ENCODE measurements around the gene TBC1D9B.

Gene TBC1D9B

DNA sequence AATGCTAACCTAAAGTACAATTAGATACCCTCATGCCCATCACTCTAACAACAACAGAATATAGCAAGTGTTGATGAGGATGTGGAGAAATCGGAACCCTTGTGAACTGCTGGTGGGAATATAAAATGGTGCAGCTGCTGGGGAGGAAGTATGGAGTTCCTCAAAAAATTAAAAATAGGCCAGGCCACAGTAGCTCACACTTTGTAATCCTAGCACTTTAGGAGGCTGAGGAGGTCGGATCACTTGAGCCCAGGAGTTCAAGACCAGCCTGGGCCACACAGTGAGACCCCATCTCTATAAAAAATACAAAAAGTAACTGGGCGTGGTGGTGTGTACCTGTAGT lies 31.1 kb downstream of the TBC1D9B start:
- H4K8ac ChIP-seq (ENCODE audit: low read depth, low read length): no peak overlapping the region
- no peak overlapping the region for H3K56ac ChIP-seq (ENCODE audit: low read length)
- H3K4me3 ChIP-seq (ENCODE audit: low read length): no peak overlapping the region
- H2AK5ac ChIP-seq (ENCODE audit: low read length): no peak overlapping the region
- no peaks in the 10 kb centered on the region for H3K79me1 ChIP-seq (ENCODE audit: low read length)
- H2BK120ac ChIP-seq (ENCODE audit: low read depth, low read length): no peak overlapping the region
- no peak for DNase-seq
- no peak overlapping the region for H3K18ac ChIP-seq (ENCODE audit: low read length)
- no CpG with 5 or more reads among the region's 3 CpGs for WGBS (ENCODE audit: extremely low coverage, insufficient coverage, low lambda C conversion rate)
- no peaks in the 10 kb centered on the region for H3K36me3 ChIP-seq (ENCODE audit: control insufficient read depth, insufficient read depth, low read length)
- H3K23ac ChIP-seq (ENCODE audit: low read length): no peak overlapping the region
- H2BK5ac ChIP-seq (ENCODE audit: low read length): no peak overlapping the region
- no peaks in the 10 kb centered on the region for H3K27me3 ChIP-seq (ENCODE audit: insufficient read depth, low read length, poor library complexity)
- H3K4me2 ChIP-seq (ENCODE audit: low read length): no peak overlapping the region
- no peaks in the 10 kb centered on the region for H3K79me2 ChIP-seq (ENCODE audit: control insufficient read depth, insufficient read depth, low read length)
- H3K9ac ChIP-seq (ENCODE audit: low read length): no peak overlapping the region
- H4K5ac ChIP-seq (ENCODE audit: low read length): no peak overlapping the region
- H3K27ac ChIP-seq (ENCODE audit: low read depth, low read length): no peak overlapping the region
- H2BK15ac ChIP-seq (replicated peaks; ENCODE audit: low read depth): no peak overlapping the region
- no peaks in the 10 kb centered on the region for H3K4me1 ChIP-seq (ENCODE audit: control insufficient read depth, low read depth, low read length)
- no peak overlapping the region for H3K4ac ChIP-seq (ENCODE audit: low read depth, low read length)

DNA sequence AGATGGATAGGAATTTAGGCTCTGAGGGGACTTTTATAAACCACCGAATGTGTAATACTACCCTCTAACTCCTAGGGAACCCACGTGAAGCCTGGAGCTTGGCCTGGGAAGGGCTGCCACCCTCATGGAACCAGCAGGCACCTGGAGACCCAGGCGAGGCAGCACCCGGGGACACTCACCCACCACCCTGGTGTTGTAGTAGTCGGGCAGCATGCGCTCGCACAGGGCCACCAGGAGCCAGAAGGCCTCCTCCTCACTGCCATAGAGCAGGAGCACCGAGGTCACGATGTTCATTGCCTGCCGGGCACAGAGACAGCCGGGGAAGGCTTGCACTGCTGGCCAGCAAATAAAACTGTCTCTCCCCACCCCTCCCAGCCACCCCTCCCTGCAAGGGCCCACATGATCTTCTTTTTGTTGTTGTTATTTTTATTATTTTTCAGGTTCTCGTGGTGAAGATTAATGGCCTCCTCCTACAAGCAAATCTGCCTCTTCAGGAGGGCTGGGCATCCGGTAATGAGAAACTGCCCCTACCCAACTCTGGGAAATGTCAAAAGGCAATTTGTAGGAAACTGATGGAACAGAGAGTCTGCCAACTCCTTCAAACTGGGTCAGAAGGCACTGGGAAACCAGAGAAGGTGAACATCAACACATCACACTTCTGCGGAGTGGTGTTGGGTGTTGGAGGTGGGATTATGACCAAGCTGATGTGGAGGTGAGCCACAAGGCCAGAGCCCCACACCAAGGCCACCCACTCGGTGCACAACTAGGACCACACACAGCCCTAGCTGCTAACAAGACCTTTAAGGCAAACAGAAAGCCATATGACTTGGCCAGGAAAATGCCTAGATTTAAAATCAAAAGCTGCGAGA lies 31.7 kb downstream of the TBC1D9B start:
- no CpG with 5 or more reads among the region's 16 CpGs for WGBS (ENCODE audit: extremely low coverage, insufficient coverage, low lambda C conversion rate)
- Histone ChIP-seq H3K4ac (ENCODE audit: low read depth, low read length) (no peak overlapping the region), H3K4me2 (ENCODE audit: low read length) (no peak overlapping the region), H2AK5ac (ENCODE audit: low read length) (no peak overlapping the region), H3K18ac (ENCODE audit: low read length) (no peak overlapping the region), H4K5ac (ENCODE audit: low read length) (no peak overlapping the region), H3K79me1 (ENCODE audit: low read length) (no peaks in the 10 kb centered on the region), H3K36me3 (ENCODE audit: control insufficient read depth, insufficient read depth, low read length) (no peaks in the 10 kb centered on the region), H3K9ac (ENCODE audit: low read length) (no peak overlapping the region), H3K4me3 (ENCODE audit: low read length) (no peak overlapping the region), H2BK120ac (ENCODE audit: low read depth, low read length) (no peak overlapping the region), H3K23ac (ENCODE audit: low read length) (no peak overlapping the region), H2BK5ac (ENCODE audit: low read length) (no peak overlapping the region), H3K56ac (ENCODE audit: low read length) (no peak overlapping the region), H3K79me2 (ENCODE audit: control insufficient read depth, insufficient read depth, low read length) (no peaks in the 10 kb centered on the region), H3K27ac (ENCODE audit: low read depth, low read length) (no peak overlapping the region), H3K4me1 (ENCODE audit: control insufficient read depth, low read depth, low read length) (no peaks in the 10 kb centered on the region), H2BK15ac (replicated peaks; ENCODE audit: low read depth) (no peak overlapping the region), H4K8ac (ENCODE audit: low read depth, low read length) (no peak overlapping the region), H3K27me3 (ENCODE audit: insufficient read depth, low read length, poor library complexity) (no peaks in the 10 kb centered on the region)
- DNase-seq: no peak

DNA sequence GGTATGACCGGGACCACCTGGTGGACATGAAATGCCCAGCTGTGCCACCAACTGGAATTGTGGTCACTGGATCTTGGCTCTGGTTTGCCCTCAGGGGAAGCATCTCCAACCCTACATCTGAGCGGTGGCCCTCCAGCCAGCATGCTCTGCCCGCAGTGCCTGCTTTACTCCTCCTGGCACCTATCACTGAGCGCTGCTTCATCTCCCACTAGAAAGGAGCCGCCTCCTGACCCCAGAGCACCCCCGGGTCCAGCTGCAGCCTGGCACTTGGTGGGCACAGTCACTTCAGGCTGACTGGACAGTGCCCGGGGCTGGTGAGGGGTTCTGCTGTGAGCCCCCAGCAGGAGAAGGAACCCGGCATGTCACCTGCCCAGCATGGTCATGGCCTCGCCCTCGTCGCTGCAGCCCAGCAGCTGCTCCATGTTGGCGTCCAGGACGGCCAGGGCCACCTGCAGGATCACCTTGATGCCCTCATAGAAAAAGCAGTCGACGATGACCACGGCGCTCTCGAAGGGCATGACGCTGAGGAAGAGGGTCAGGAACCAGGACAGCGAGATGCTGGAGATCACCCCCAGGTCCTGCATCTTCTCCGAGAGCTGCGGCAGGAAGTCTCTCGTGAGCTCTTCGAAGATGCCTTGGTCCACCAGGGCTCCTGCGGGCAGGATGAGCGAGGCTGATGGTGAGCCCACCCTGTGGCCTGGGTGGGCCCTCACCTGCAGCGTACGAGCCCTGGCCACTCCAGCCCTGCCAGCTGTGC lies 33.0 kb downstream of the TBC1D9B start:
- no peaks in the 10 kb centered on the region for H3K79me2 ChIP-seq (ENCODE audit: control insufficient read depth, insufficient read depth, low read length)
- no peak overlapping the region for H2AK5ac ChIP-seq (ENCODE audit: low read length)
- H4K5ac ChIP-seq (ENCODE audit: low read length): no peak overlapping the region
- no peak overlapping the region for H3K23ac ChIP-seq (ENCODE audit: low read length)
- no CpG with 5 or more reads among the region's 28 CpGs for WGBS (ENCODE audit: extremely low coverage, insufficient coverage, low lambda C conversion rate)
- no peaks in the 10 kb centered on the region for H3K4me1 ChIP-seq (ENCODE audit: control insufficient read depth, low read depth, low read length)
- no peaks in the 10 kb centered on the region for H3K27me3 ChIP-seq (ENCODE audit: insufficient read depth, low read length, poor library complexity)
- H3K4me3 ChIP-seq (ENCODE audit: low read length): no peak overlapping the region
- no peaks in the 10 kb centered on the region for H3K79me1 ChIP-seq (ENCODE audit: low read length)
- H3K4me2 ChIP-seq (ENCODE audit: low read length): no peak overlapping the region
- H3K4ac ChIP-seq (ENCODE audit: low read depth, low read length): no peak overlapping the region
- no peak for DNase-seq
- H3K36me3 ChIP-seq (ENCODE audit: control insufficient read depth, insufficient read depth, low read length): no peaks in the 10 kb centered on the region
- H3K56ac ChIP-seq (ENCODE audit: low read length): no peak overlapping the region
- H2BK5ac ChIP-seq (ENCODE audit: low read length): no peak overlapping the region
- no peak overlapping the region for H2BK120ac ChIP-seq (ENCODE audit: low read depth, low read length)
- H3K9ac ChIP-seq (ENCODE audit: low read length): no peak overlapping the region
- H2BK15ac ChIP-seq (replicated peaks; ENCODE audit: low read depth): no peak overlapping the region
- no peak overlapping the region for H3K18ac ChIP-seq (ENCODE audit: low read length)
- no peak overlapping the region for H4K8ac ChIP-seq (ENCODE audit: low read depth, low read length)
- no peak overlapping the region for H3K27ac ChIP-seq (ENCODE audit: low read depth, low read length)

DNA sequence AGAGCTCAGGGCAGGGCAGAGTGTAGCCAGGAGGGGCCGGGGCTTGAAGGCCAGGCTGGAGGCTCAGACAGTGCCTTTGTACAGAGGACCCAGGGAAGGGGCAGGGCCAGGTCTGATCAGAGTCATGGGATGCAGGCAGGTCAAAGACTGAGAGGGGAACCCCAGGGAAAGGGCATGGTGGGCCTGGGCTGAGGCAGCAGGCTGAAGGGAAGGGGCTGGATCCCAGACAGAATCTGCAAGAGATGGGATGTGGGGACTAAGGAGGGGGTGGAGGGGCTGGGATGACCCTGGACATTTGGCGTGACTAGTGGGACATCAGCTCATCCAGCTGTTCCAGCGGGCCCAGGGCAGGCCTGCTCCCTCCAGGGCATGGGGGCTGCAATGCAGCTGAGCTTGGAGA lies 33.6 kb downstream of the TBC1D9B start:
- Histone ChIP-seq H2BK5ac (ENCODE audit: low read length) (no peak overlapping the region), H4K8ac (ENCODE audit: low read depth, low read length) (no peak overlapping the region), H3K79me2 (ENCODE audit: control insufficient read depth, insufficient read depth, low read length) (no peaks in the 10 kb centered on the region), H3K23ac (ENCODE audit: low read length) (no peak overlapping the region), H3K4me2 (ENCODE audit: low read length) (no peak overlapping the region), H2BK15ac (replicated peaks; ENCODE audit: low read depth) (no peak overlapping the region), H3K56ac (ENCODE audit: low read length) (no peak overlapping the region), H3K4me1 (ENCODE audit: control insufficient read depth, low read depth, low read length) (no peaks in the 10 kb centered on the region), H2BK120ac (ENCODE audit: low read depth, low read length) (no peak overlapping the region), H3K27ac (ENCODE audit: low read depth, low read length) (no peak overlapping the region), H3K27me3 (ENCODE audit: insufficient read depth, low read length, poor library complexity) (no peaks in the 10 kb centered on the region), H3K4ac (ENCODE audit: low read depth, low read length) (no peak overlapping the region), H3K36me3 (ENCODE audit: control insufficient read depth, insufficient read depth, low read length) (no peaks in the 10 kb centered on the region), H2AK5ac (ENCODE audit: low read length) (no peak overlapping the region), H3K9ac (ENCODE audit: low read length) (no peak overlapping the region), H3K18ac (ENCODE audit: low read length) (no peak overlapping the region), H3K79me1 (ENCODE audit: low read length) (no peaks in the 10 kb centered on the region), H4K5ac (ENCODE audit: low read length) (no peak overlapping the region), H3K4me3 (ENCODE audit: low read length) (no peak overlapping the region)
- no peak for DNase-seq
- no CpG with 5 or more reads among the region's 3 CpGs for WGBS (ENCODE audit: extremely low coverage, insufficient coverage, low lambda C conversion rate)

DNA sequence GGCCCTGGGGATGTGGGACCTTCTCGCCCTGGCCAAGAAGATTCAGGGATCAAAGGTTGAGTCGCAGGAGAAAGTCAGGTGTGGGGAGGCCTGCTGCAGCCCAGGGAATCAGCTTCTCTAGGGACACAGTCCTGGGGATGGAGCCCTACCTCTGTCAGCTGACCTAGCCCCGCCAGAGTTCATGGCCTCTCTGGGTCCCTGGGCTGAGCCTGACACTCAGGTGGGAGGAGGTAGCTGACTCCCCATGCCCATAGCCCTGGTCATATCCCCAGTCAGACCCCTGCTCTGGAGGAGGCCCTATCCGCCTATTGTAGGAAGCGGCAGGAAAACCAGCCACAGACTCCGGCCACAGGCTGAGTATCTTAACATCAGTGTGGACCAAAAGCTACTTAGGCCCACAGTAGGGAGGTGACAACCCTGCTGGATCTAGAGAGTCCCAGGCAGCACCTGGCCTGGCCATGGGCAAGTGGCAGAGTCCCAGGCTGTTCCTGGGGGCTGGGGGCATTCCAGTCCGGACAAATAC lies 34.0 kb downstream of the TBC1D9B start:
- H4K8ac ChIP-seq (ENCODE audit: low read depth, low read length): no peak overlapping the region
- H3K23ac ChIP-seq (ENCODE audit: low read length): no peak overlapping the region
- no peak overlapping the region for H3K4ac ChIP-seq (ENCODE audit: low read depth, low read length)
- H3K56ac ChIP-seq (ENCODE audit: low read length): no peak overlapping the region
- H2AK5ac ChIP-seq (ENCODE audit: low read length): no peak overlapping the region
- no peaks in the 10 kb centered on the region for H3K79me2 ChIP-seq (ENCODE audit: control insufficient read depth, insufficient read depth, low read length)
- WGBS (ENCODE audit: extremely low coverage, insufficient coverage, low lambda C conversion rate): no CpG with 5 or more reads among the region's 7 CpGs
- no peaks in the 10 kb centered on the region for H3K27me3 ChIP-seq (ENCODE audit: insufficient read depth, low read length, poor library complexity)
- no peak overlapping the region for H3K27ac ChIP-seq (ENCODE audit: low read depth, low read length)
- no peaks in the 10 kb centered on the region for H3K36me3 ChIP-seq (ENCODE audit: control insufficient read depth, insufficient read depth, low read length)
- H2BK120ac ChIP-seq (ENCODE audit: low read depth, low read length): no peak overlapping the region
- no peak for DNase-seq
- H2BK15ac ChIP-seq (replicated peaks; ENCODE audit: low read depth): no peak overlapping the region
- no peak overlapping the region for H4K5ac ChIP-seq (ENCODE audit: low read length)
- no peak overlapping the region for H2BK5ac ChIP-seq (ENCODE audit: low read length)
- no peak overlapping the region for H3K4me2 ChIP-seq (ENCODE audit: low read length)
- H3K9ac ChIP-seq (ENCODE audit: low read length): no peak overlapping the region
- no peaks in the 10 kb centered on the region for H3K79me1 ChIP-seq (ENCODE audit: low read length)
- no peaks in the 10 kb centered on the region for H3K4me1 ChIP-seq (ENCODE audit: control insufficient read depth, low read depth, low read length)
- no peak overlapping the region for H3K4me3 ChIP-seq (ENCODE audit: low read length)
- H3K18ac ChIP-seq (ENCODE audit: low read length): no peak overlapping the region
